Lower leg skin (tissue), 4 donors: Measurements from ENCODE around the gene NKAIN2. TPM values are rescaled to one million over a fixed set of nuclear protein-coding genes. Genes with fewer than 3 reads are reported as not detected.

Source experiments
- DNase-seq, 2 donors: peaks; one replicate each; pipeline ENCODE4 v3.0.0-alpha.2; 2019; ENCODE audit warnings: low spot score in 2 of 2
- H3K4me3 ChIP-seq: fragments of 200-600 bp; sonication (generic); 2 replicates; pipeline ENCODE4 v1.5.1; 2017; ENCODE audit warnings: mild to moderate bottlenecking, low read depth; ENCODE audit not compliant: poor library complexity, severe bottlenecking
- CTCF ChIP-seq, 3 donors: fragments of 450-650 bp; IDR thresholded peaks; one replicate each; pipeline ENCODE4 v1.5.1; 2016; ENCODE audit warnings: antibody characterized with exemption in 3 of 3, mild to moderate bottlenecking in 3 of 3, moderate library complexity in 2 of 3
- POLR2A ChIP-seq, 2 donors: fragments of 450-650 bp; IDR thresholded peaks; one replicate each; pipeline ENCODE4 v1.6.1; 2016 to 2017; ENCODE audit warnings: antibody characterized with exemption in 2 of 2, mild to moderate bottlenecking in 1 of 2, moderate library complexity in 1 of 2
- WGBS, 2 donors: methylation state at CpG; one replicate each; pipeline ENCODE4 v1.1.5; 2018; 5-methylcytosine and 5-hydroxymethylcytosine counted together
- intact Hi-C: fragments of 100-400 bp; cut with DNase I; formaldehyde crosslinking; loops from one replicate; pipeline ENCODE4 v1.15.0; 2023; ENCODE audit warnings: low total_unique reads
- total RNA-seq, 4 donors: library from RNA; depleted of rRNA; stranded (reverse); fragments of >200 nt; gene quantifications; one replicate each; pipeline ENCODE4 v1.1.0, GENCODE V29; 2016

Gene NKAIN2
- total RNA-seq, 4 donors from 2014 or later: 0.37 TPM; not detected in 3

- TF ChIP-seq CTCF (IDR thresholded peaks at IDR 0.05) (no peak), POLR2A (IDR thresholded peaks at IDR 0.05) (no peak)
- DNase-seq: no peak
- whole genome bisulfite sequencing, 2 donors: 59 to 63% methylated on average over 2 of the region's 2 CpGs
- H3K4me3 ChIP-seq: no peak overlapping the region
- intact Hi-C loops: no loop called here
Observed at GRCh38 chr6:124517339-124517738, 713.7 kb downstream of the NKAIN2 start.

- TF ChIP-seq POLR2A (IDR thresholded peaks at IDR 0.05) (no peak), CTCF (IDR thresholded peaks at IDR 0.05) (no peak)
- intact Hi-C loops: no loop called here
Observed at GRCh38 chr6:124520514-124520913, 716.8 kb downstream of the NKAIN2 start.

GRCh38 chr6:124522335-124522734 lies 718.7 kb downstream of the NKAIN2 start:
- no peak overlapping the region for H3K4me3 ChIP-seq
- no peak for DNase-seq
- TF ChIP-seq CTCF (IDR thresholded peaks at IDR 0.05) (no peak), POLR2A (IDR thresholded peaks at IDR 0.05) (no peak)
- intact Hi-C loops: no loop called here
- WGBS, 2 donors: 85 to 89% methylated on average over 4 of the region's 4 CpGs

More at GRCh38 chr6:124520514-124520913, 716.8 kb downstream of the NKAIN2 start:
- WGBS, 2 donors: 71 to 75% methylated on average over 4 of the region's 4 CpGs
- no peak overlapping the region for H3K4me3 ChIP-seq
- no peak for DNase-seq

- 83 to 84% methylated on average over 7 of the region's 7 CpGs for WGBS, 2 donors
- TF ChIP-seq POLR2A (IDR thresholded peaks at IDR 0.05) (no peak), CTCF (IDR thresholded peaks at IDR 0.05) (no peak)
Observed at GRCh38 chr6:124524491-124525200, 721.0 kb downstream of the NKAIN2 start.

GRCh38 chr6:124530926-124531325 lies 727.3 kb downstream of the NKAIN2 start:
- no peak for DNase-seq
- intact Hi-C loops: no loop called here
- WGBS, 2 donors: 81 to 86% methylated on average over 1 of the region's 1 CpG
- TF ChIP-seq CTCF (IDR thresholded peaks at IDR 0.05) (no peak), POLR2A (IDR thresholded peaks at IDR 0.05) (no peak)
- no peak overlapping the region for H3K4me3 ChIP-seq

More at GRCh38 chr6:124524491-124525200, 721.0 kb downstream of the NKAIN2 start:
- intact Hi-C loops: no loop called here
- no peak for DNase-seq
- no peak overlapping the region for H3K4me3 ChIP-seq

GRCh38 chr6:124535299-124535698 lies 731.6 kb downstream of the NKAIN2 start:
- no peak for DNase-seq
- no peak overlapping the region for H3K4me3 ChIP-seq
- WGBS, 2 donors: 24 to 27% methylated on average over 1 of the region's 1 CpG
- intact Hi-C loops: no loop called here
- TF ChIP-seq POLR2A (IDR thresholded peaks at IDR 0.05): no peak
- TF ChIP-seq CTCF (IDR thresholded peaks at IDR 0.05): no peak
